ENCODE results near the gene RNF208.

The RNF208 gene

DNA sequence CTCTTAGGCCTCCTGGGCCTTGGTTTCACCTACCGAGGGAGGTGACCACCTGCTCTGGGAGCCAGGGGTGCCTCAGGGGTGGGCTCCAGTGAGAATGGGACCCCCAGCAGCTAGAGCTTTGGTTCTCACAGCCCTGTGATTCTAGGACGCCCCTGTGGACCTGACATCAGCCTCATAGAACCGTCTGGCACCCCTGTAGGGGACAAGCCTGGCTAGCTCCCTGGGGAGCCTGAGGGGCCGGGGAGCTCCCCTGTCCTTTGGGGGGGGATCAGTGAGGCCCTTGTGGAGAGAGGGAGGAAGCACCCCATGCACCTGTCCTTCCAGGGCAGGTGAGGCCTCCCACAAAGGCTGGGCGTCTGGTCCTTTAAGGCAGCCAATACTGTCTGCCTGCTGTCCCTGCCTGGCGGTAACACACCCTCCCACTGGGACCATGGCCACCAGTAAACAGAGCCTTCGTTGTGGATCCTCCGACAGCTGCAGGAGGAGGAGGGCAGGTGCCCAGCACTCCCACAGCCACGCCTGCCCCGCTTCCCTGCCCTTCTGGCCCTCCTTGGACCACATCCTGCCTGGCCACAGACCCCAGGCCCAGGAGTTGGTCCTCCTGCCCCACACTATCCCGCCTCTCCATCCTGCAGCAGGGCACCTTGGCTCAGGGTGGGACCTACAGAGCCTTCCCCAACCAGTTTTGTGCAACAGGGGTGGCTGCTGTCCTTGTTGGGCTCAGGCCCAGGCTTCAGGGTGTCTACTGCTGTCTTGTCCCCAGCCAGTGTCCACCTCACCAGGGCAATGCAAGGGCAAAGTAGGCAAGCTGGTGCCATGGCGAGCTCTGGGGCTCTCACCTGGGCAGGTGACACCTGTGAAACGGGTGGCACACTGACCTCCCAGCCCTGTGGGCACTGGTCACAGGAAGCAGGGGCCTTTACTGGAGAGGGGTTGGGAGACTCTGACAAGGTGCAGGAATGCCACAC lies 16.0 kb upstream of the RNF208 start:
- DNase-seq = peak; percentile 73

DNA sequence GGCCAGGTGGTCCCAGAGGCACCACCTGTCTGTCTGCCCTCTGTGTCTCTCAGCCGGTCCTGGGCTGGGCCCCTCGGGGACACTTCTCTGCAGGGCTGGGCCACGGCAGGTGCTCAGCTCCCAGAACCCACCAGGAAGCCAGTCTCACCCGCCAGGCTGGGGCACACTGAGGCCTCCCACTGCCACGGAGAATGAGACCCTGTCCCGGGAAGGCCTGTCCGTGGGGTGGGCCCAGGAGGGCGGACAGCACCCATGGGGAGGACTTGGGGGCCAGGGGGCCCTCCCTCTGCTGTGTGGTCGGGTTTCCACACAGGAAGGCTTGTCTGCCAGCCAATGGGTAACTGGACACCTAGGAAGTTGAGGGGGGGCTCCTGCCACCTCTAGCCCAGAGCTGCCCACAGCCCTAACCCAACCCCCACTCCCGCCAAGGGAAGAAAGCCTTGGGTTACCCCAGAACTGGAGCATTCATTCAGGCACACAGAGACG lies 14.9 kb upstream of the RNF208 start:
- no peak for DNase-seq

DNA sequence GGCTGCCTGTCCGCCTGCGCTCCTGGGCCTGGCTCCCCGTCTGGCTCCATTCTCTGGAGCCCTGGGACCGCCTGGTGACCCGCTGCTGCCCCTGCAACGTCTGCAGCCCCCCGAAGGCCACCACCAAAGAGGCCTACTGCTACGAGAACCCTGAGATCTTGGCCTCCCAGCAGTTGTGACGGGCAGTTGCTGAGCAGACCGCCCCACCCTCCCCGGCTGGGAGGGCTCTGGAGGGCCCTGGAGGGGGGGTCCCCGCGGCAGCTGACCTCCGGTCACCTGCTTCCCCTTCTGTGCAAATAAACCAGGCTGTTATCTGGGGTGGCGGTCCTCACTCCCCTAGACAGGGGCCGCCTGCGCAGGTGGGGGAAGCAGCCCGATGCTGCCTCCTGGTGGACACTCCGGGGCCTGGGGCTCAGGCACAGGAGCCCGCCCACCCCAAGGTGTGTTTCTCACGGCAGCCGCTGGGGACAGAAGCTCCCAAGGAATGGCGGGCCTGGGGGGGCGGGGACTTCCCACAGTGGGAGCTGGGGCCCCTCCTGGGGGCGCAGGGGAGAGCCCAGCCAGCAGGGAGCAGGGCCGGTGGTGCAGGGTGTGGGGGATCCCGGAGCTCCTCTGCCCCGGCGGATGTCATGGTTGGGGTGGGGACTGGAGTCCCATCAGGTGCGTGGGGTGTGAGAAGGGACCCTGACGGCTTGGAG lies 14.3 kb upstream of the RNF208 start:
- peak; percentile 77 for DNase-seq

DNA sequence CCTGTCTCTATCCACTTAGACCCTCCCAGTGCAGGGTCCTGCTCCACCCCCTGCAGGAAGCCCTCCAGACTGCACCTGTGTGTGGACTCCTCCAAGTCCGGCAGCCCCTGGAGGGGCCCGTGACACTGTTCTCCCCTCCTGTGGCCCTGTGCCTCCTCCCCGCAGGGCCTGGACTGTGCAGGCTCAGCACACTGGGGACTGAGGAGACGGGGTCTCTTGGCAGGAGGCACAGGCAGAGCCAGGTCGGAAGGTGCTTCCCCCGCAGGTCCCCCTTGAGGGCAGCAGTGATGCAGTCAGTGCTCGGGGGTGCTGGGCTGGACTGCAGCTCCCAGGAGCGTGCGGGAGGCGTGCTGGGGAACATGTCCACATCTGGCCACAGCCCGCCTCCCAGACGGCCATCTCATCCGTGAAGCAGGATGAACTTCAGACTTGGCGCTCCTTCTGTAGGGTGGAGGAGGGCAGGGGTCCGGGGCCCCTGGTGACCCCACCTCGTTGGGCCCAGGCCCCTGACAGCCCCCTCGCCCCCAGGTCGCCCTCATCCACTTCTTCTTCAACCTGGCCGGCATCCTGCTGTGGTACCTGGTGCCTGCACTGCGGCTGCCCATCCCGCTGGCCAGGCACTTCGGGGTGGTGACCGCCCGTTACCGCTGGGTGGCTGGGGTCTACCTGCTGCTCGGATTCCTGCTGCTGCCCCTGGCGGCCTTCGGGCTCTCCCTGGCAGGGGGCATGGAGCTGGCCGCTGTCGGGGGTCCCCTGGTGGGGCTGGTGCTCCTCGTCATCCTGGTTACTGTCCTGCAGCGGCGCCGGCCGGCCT lies 13.6 kb upstream of the RNF208 start:
- no peak for DNase-seq

DNA sequence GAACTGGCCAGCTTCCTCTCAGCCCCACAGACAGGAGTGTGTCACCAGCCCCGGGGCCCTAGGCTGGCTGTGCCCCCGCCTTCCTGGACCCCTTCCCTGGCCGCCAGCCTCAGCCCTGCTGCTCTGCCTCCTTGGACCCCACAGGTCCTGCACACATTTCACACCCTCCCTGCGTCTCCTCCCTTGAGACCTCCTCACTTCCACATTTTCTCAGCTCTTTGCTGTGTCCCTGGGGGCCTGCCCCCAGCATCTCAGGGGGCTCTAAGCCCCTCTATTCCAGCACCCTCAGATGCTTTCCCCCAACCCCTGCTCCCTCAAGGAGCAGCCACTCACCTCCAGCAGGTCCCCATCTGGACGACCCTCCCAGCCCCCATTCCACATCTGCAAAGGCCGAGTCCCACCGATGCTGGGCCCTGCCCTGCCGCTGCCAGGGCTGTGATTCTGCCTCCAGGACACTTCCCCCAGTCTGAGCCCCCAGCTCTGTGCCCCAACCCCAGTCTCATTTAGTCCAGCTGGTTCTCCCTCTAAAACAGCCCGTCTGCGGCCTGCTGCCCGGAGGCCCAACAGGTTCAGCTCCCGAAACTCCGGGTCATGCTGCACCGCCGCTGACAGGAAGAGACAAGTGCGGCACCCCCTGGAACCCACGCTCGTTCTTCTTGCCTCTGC lies 12.9 kb upstream of the RNF208 start:
- no peak for DNase-seq

DNA sequence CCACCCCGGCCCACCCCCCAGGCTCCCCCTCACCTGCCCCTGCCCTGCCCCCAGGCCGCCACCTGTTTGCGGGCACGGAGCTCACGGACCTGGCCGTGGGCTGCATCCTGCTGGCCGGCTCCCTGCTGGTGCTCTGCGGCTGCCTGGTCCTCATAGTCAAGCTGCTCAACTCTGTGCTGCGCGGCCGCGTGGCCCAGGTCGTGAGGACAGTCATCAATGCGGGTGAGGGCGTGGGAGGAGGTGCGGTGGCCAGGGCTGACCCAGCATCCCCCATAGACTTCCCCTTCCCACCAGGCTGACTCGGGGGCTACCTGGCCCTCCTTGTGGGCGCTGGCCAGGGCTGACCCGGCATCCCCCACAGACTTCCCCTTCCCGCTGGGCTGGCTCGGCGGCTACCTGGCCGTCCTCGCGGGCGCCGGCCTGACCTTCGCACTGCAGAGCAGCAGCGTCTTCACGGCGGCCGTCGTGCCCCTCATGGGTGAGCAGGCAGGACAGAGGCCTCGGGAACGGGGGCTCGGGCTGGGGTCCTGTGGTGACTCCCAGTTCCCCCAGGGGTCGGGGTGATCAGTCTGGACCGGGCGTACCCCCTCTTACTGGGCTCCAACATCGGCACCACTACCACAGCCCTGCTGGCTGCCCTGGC lies 12.1 kb upstream of the RNF208 start:
- no peak for DNase-seq

DNA sequence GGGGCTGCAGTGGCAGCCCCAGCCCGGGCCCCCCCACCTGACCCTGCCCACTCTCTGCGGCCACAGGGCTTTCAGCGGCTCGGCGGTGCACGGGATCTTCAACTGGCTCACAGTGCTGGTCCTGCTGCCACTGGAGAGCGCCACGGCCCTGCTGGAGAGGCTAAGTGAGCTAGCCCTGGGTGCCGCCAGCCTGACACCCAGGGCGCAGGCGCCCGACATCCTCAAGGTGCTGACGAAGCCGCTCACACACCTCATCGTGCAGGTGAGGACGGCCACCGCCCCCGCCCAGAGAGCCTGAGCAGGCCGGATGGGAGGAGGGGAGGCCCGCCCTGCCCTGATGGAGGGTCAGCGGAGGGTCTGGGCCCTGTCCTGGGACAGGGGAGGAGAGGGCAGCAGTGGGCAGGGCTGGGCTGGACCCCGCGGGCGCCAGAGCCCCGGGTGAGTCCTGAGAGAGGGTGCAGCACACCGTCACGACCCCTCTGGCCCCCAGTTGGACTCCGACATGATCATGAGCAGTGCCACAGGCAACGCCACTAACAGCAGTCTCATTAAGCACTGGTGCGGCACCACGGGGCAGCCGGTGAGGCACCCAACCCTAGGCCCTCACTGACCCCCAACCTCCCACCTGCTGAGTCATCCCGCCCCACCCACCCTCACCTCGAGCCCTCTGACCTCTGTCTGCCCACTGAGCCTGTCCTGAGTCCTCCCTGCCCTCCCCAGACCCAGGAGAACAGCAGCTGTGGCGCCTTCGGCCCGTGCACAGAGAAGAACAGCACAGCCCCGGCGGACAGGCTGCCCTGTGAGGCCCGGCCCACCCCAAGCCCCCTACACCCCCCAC lies 11.3 kb upstream of the RNF208 start:
- no peak for DNase-seq

DNA sequence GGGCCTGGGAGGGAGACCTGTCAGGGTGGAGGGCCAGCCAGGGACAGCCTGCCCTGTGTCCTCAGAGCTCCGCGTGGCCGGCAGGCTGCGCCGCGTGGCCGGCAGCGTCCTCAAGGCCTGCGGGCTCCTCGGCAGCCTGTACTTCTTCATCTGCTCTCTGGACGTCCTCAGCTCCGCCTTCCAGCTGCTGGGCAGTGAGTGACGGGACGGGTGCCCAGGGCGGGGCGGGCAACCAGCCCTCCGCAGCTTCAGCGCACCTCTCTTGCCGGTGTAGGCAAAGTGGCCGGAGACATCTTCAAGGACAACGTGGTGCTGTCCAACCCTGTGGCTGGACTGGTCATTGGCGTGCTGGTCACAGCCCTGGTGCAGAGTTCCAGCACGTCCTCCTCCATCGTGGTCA lies 10.5 kb upstream of the RNF208 start:
- DNase-seq = no peak

DNA sequence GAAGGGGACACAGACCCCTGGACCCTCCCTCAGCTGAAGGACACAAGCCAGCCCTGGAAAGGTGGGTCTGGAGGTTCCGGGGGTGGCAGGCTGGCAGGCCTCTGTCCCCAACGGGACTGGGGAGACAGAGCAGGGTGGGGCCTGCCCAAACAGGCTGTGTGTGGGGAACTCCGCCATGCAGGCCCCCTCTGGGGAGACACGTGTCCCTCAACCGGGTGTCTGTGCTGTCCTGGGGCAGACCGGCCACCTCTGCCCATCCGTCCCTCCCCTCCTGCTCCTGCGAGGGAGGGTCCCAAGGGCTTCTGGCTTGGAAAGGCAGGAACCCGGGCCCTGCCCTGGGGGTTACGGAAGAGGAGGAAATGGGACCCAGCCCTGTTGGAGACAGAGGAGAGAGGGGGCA lies 10.1 kb upstream of the RNF208 start:
- no peak for DNase-seq

DNA sequence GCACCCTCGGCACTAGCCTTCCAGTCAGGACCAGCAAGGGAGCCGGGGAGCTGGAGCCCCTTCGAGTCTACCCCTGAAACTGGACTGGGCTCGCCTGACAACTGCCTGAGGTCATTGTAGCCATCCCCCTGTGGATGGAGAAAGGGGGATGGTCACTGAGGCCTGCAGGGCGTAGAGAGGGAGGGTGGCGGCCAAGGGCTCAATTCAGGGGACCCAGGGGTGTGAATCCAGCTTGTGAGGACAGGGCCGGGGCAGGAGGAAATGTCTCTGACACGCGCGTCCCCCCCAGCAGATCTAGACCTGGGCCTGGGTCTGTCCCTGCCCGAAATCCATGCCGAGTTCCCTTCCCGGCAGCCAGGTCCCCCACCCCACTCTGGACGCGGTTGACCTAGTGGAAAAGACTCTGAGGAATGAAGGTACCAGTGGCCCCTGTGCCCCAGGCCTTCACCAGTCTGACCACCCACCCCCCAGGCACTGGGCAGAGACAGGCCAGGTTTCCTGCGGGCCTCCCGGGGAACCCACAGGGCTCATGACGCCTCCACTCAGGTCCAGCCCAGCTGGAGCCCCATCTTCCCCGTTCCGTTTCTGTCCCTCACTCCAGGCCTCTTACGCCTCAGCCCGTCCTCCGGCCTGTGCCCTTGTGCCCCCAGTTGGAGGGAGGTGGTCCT lies 9.5 kb upstream of the RNF208 start:
- no peak for DNase-seq

DNA sequence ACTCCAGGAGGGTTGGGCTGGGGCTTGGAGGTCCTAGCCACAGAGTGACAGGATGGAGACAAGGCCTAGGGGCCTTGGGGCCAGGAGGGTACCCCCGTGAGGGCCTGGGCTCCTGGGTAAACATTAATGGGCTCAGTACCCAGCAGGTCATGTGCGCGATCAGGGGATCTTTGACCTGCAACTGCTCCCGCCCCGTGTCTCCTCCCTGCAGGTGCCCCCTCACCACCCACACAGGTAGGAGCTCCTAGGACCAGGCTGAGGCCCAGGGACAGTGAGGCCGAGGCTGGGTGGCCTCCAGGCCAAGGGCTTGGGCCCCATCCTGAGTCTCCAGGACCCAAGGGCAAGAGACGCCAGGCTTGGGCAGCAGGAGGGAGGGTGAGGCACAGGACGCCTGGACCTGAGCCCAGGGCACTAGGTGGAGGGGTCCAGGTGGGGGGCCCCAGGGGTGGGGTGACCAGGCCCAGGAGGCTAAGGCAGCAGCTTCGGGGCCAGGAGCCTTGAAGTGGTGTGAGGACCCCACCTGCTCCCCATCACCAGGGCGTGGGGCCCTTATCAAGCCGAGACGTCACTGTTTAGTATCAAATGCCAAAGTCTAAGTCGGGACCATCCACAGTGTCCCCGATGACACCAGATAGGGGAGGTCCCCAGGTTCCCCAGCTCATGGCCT lies 8.8 kb upstream of the RNF208 start, which contains the start of gene SLC34A3:
SLC34A3 (plus strand) TSS at position 197 of the 667 bp plus-strand sequence. CDS start 802 bp downstream, outside the sequence.
- DNase-seq = no peak

DNA sequence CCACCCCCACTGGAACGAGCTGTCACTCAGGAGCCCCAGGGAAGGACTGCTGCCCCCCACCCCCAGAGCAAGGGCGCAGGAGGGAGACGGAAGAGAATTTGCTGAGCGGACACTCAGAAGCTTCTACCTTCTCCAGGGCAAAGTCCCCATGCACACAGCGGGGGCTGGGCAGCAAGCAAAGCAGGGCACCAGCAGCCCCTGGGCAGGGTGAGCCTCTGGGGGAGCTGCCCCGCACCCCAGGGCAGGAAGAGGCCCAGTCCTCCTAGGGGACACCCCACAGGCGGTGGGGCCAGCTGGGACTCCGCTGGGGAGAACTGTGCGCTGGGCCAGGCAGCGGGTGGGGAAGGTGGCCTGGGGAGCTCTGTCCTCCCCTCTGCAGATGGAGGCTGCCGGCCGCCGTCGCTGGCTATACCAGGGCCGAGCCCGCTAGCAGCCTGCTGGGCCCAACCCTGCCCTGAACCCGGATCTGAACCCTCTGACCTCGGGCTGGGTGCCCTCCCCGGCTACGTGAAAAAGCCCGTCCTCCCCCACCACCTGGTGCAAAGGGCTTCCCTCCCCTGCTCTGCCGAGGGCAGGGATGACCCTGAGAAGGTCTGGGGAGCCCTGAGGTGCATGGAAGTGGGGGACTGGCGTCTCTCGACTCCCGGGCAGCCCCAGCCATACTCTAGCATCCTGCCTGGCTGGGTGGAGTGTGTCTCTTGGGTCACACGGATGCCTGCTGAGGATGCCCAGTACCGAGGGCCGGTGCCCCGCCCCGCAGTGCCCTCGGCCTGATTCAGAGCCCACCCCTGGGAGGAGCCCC lies 8.1 kb upstream of the RNF208 start:
- DNase-seq = no peak

DNA sequence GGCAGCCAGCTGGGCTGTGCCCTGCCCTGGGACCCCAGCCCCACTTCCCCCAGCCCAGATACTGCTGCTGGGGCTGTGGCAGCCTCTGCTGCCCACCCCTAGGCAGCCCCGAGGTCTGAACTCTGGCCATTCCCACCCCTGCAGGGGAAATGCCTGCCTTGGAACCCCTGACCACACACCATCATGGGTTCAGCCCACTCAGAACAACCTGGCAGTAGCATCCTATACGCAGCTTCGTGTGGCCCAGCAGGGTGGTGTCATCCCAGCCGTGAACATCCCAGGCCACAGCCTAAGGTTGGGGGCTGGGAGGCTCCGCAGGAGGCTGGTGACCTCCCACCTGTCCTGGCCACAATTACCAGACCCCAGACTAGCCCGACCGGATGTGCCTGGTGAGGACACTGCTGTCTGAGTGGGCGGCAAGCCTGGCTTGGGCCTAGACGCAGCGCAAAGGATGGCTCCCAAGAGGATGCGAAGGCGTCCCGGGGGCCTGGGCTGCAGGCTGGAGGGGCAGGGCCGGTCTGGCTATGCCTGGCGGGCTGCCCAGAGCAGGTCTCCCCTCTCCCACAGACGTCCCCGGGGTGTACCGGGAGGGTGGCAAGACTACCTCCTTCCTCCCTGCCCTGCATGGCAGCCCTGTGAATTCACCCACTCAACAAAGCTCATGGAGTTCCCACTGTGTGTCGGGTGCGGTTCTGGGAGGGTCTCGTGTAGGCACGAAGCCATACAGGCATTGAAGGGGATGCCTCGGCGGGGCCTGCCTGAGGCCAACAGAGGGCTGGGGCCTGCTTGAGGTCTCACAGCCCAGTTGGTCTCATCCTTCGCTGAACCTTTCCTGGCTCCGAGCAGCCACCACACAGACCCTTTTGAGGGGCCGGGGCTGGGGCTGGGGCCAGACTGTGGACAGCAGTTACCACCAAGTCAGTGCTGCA lies 7.2 kb upstream of the RNF208 start:
- no peak for DNase-seq

DNA sequence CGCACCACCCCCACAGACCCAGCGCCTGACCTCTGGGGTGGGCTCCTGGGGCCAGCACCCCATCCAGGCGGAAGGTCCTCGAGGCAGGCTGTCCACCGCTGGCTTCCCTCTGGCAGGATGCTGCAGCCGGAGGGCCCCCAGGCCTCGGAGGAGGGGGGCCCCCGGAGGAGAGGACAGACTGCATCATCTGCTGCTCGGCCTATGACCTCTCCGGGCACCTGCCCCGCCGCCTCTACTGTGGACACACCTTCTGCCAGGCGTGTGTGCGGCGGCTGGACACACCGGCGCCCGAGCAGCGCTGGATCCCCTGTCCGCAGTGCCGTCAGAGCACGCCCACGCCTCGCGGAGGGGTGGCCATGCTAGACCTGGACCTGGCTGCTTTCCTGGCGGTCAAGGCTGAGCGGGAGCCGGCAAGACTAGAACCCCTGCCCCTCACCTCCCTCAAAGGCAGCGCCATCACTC lies 6.5 kb upstream of the RNF208 start:
- no peak for DNase-seq

DNA sequence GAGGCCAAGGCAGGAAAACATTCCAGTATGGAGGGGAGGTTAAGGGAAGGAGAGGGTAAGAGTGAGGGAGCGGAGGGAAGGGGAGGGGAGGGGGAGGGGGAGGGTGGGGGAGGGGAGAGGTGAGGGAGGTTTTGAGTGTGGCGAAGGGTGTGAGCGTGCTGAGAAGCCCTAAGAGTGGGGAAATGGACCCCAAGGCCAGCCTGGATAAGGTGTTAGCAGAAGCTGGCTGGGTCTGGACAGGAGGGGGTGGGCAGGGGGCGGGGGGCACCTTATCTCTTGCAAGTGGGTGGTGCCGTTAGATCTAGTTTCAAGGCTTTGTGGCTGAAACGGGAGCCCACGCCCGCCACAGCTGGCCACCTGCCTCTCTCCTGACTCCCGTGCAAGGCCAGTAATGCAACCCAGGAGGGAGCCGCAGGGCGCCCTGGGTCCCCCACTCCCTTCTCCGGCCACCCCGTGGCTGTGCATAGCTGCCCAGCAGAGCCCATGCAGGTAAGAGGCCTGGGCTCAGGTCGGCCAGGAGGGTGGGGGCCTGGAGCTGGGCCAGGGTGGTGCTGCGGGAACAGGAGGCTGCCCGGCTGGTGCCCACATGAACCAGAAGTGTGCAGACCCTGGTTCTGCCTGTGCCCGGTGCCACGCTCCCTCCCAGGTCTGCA lies 5.9 kb upstream of the RNF208 start:
- no peak for DNase-seq

DNA sequence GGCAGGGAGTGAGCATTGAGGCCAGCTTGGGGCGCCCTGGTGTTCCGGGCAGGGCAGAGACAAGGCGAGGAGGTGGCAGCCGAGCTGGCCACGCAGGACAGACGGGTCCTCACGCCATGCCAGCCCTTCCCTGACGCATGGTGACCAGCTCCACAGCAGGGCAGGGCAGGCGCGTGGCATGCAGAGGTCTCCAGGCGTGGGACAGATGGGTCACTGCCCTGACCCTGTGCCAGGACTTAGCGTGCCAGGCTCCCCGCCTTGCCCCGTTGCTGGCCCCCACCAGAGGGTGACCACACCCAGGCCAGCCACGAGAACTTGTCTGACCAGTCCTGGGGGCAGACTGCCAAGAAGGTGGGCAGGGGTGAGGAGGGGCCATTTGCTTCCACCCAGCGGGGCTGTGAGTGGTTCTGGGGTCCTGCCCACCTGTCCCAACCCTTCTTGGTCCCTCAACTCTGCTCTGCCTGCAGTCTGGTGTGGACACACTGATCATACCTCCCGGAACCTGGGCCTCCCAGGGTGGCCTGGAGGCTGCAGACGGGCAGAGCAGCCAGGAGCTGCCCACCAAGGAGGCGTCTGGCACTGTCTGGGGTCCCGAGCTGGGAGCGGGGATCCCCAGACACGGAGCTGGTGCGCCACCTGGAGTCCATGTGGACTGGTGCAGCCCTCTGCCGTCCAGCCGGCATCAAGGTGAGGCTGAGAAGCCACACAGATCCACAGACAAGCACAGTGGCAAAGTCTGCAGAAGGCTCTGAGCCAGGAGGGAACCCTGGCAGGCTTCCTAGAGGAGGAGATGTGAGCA lies 5.2 kb upstream of the RNF208 start, which contains the start of gene RNF224:
RNF224 (plus strand) TSS at position 449 of the 799 bp plus-strand sequence. CDS start 834 bp downstream, outside the sequence.
- DNase-seq = peak; percentile 42

Data from NCI-H510A (cell line).